GM18505 (cell line): ENCODE results near the gene MUC5B.
"Not testable (repeated sequence)": the region's sequence is repeated elsewhere in the genome, so short reads cannot be mapped to it uniquely, and the experiment has no call there.

Experiments used
- ATAC-seq: cut with Tn5 transposase; IDR thresholded peaks from one replicate; pipeline ENCODE4 v1.9.1; 2021; ENCODE audit not compliant: unreplicated experiment
- POLR2A ChIP-seq: IDR thresholded peaks from 4 replicates; pipeline ENCODE4 v1.6.1; 2011; ENCODE audit warnings: borderline replicate concordance; ENCODE audit not compliant: insufficient read depth, insufficient read length; ENCODE audit errors: extremely low read depth

MUC5B gene, protein sequence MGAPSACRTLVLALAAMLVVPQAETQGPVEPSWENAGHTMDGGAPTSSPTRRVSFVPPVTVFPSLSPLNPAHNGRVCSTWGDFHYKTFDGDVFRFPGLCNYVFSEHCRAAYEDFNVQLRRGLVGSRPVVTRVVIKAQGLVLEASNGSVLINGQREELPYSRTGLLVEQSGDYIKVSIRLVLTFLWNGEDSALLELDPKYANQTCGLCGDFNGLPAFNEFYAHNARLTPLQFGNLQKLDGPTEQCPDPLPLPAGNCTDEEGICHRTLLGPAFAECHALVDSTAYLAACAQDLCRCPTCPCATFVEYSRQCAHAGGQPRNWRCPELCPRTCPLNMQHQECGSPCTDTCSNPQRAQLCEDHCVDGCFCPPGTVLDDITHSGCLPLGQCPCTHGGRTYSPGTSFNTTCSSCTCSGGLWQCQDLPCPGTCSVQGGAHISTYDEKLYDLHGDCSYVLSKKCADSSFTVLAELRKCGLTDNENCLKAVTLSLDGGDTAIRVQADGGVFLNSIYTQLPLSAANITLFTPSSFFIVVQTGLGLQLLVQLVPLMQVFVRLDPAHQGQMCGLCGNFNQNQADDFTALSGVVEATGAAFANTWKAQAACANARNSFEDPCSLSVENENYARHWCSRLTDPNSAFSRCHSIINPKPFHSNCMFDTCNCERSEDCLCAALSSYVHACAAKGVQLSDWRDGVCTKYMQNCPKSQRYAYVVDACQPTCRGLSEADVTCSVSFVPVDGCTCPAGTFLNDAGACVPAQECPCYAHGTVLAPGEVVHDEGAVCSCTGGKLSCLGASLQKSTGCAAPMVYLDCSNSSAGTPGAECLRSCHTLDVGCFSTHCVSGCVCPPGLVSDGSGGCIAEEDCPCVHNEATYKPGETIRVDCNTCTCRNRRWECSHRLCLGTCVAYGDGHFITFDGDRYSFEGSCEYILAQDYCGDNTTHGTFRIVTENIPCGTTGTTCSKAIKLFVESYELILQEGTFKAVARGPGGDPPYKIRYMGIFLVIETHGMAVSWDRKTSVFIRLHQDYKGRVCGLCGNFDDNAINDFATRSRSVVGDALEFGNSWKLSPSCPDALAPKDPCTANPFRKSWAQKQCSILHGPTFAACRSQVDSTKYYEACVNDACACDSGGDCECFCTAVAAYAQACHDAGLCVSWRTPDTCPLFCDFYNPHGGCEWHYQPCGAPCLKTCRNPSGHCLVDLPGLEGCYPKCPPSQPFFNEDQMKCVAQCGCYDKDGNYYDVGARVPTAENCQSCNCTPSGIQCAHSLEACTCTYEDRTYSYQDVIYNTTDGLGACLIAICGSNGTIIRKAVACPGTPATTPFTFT (N-terminal part only)

DNA sequence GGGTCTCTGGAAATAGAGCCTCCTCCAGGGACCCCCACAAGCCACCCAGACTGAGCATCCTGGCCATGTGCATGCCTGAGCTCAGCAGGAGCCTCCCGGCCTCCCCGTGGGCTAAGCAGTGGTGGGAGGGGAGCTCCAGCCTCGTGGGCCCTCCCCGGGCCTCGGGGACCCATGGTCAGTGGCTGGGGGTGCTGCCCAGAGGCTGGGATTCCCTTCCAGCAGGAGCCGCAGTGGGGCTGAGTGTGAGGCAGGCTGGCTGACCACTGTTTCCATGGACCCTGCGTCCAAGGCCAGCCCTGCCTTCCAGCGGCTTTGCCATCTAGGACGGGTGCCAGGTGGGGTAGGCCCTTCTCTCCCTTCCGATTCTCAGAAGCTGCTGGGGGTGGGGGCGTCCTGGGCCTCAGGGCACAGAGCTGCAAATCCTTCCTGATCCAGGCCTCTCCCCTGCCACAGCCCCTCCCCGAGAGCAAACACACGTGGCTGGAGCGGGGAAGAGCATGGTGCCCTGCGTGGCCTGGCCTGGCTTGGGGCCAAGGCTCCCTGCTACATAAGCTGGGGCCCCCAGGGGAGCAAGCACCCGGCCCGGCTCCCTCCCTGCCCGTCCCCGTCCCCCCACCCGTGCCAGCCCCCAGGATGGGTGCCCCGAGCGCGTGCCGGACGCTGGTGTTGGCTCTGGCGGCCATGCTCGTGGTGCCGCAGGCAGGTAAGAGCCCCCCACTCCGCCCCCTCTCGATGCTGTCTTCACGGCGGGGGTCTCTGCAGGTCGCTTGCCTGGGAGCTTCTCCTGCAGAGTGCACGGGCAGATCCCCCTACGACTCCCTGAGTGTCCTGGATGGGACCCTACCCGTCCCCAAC lies at the start of gene MUC5B:
Gene MUC5B, plus strand, starts transcription at position 576 of the 855 bp plus-strand sequence. Its CDS starts 58 bp downstream, at position 634.
- TF ChIP-seq POLR2A, result no peak
- ATAC-seq, result no peak

DNA sequence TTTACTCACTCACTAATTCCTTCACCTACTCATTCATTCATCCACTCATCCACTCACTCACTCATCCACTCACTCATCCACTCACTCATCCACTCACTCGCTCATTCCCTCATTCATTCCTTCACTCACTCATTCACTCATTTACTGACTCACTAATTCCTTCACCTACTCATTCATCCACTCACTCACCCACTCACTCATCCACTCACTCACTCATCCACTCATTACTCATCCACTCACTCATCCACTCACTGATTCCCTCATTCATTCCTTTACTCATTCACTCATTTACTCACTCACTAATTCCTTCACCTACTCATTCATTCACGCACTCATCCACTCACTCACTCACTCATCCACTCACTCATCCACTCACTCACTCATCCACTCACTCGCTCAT lies 49.5 kb upstream of the MUC5B start:
- ATAC-seq, result not testable (repeated sequence)

- no peak for ATAC-seq
- no peak for TF ChIP-seq POLR2A
These were observed 48.2 kb upstream of the MUC5B start for GRCh38 chr11:1174441-1175370.

DNA sequence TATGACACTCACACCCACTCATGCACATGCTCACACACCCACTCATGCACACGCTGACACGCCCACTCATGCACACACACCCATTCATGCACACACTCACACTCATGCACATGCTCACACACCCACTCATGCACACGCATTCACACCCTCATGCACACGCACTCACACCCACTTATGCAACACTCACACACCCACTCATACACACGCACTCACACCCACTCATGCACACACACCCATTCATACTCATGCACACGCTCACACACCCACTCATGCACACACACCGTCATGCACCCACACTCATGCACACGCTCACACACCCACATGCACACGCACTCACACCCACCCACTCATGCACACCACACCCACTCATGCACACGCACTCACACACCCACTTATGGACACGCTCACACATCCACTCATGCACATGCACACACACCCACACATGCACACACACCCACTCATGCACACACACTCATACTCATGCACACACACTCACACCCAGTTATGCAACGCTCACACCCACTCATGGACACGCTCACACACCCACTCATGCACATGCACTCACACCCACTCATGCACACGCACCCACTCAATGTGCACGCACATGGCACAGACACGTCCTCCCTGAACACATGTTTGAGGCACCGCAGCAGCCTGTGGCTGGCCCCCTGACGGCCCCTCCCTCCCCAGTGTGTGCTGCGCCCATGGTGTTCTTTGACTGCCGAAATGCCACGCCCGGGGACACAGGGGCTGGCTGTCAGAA lies 47.2 kb upstream of the MUC5B start:
- no peak for TF ChIP-seq POLR2A
- ATAC-seq, result no peak

DNA sequence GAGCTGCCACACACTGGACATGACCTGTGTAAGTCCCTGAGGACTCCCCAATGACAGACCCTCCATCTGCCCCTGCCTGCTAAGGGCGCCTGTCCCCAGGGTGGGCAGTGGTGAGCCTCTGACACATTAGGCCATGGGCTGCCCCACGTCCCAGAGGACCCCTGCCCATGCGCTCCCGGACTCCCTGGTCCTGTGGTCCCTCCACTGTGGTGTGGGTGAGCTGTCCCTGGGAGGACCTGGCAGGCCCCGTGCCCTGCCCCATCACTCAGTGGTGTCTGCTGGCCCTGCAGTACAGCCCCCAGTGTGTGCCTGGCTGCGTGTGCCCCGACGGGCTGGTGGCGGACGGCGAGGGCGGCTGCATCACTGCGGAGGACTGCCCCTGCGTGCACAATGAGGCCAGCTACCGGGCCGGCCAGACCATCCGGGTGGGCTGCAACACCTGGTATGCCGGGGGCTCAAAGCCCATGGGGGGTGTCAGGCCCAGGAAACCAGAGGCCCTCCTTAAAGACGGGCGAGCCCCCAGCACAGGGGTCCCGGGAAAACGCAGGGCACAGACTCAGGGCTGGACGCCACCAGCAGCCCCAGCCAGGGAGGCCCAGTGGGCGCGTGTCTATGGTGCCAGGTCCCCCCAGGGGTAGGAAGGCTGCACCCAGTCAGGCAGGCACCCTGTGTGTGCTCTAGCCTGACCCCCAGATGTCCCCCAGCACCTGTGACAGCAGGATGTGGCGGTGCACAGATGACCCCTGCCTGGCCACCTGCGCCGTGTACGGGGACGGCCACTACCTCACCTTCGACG lies 46.4 kb upstream of the MUC5B start:
- TF ChIP-seq POLR2A, result no peak
- ATAC-seq, result no peak

- TF ChIP-seq POLR2A, result no peak
- no peak for ATAC-seq
These were observed 45.7 kb upstream of the MUC5B start for GRCh38 chr11:1177020-1177770.

GRCh38 chr11:1177771-1178090 lies 45.1 kb upstream of the MUC5B start:
- ATAC-seq, result no peak
- no peak for TF ChIP-seq POLR2A

GRCh38 chr11:1178201-1178885 lies 44.5 kb upstream of the MUC5B start:
- TF ChIP-seq POLR2A, result no peak
- ATAC-seq, result no peak

GRCh38 chr11:1178906-1179305 lies 44.0 kb upstream of the MUC5B start:
- TF ChIP-seq POLR2A, result no peak
- no peak for ATAC-seq
